Tibial nerve (tissue), 3 donors: ENCODE results near the gene ERC2.

Experiments used
- CTCF ChIP-seq, 5 experiments: fragments of 200-600 bp in 3 of 5; fragments of 450-650 bp in 2 of 5; sonication (generic) in 3 of 5; IDR thresholded peaks; one replicate each; pipeline ENCODE4 v1.5.1; 2016 to 2019; ENCODE audit warnings: antibody characterized with exemption in 5 of 5, mild to moderate bottlenecking in 3 of 5, moderate library complexity in 2 of 5
- POLR2A ChIP-seq, 2 donors: fragments of 450-650 bp; IDR thresholded peaks; one replicate each; pipeline ENCODE4 v1.6.1; 2017; ENCODE audit warnings: antibody characterized with exemption in 2 of 2, mild to moderate bottlenecking in 2 of 2, moderate library complexity in 2 of 2

GRCh38 chr3:56304069-56304468 is 164.2 kb downstream of the ERC2 start:
- TF ChIP-seq CTCF (IDR thresholded peaks at IDR 0.05) (no peak), POLR2A (IDR thresholded peaks at IDR 0.05) (no peak)
